CD4-positive, alpha-beta T cell treated with Interleukin-15 for 1 hour (primary cell): Measurements from ENCODE around the gene SYNGR3.

ENCODE experiments used
- DNase-seq: peaks from one replicate; pipeline ENCODE4 v3.0.0-alpha.2; 2020

SYNGR3 gene

GRCh38 chr16:1978476-1979120, 11.2 kb upstream of the SYNGR3 start:
- no peak for DNase-seq

DNA sequence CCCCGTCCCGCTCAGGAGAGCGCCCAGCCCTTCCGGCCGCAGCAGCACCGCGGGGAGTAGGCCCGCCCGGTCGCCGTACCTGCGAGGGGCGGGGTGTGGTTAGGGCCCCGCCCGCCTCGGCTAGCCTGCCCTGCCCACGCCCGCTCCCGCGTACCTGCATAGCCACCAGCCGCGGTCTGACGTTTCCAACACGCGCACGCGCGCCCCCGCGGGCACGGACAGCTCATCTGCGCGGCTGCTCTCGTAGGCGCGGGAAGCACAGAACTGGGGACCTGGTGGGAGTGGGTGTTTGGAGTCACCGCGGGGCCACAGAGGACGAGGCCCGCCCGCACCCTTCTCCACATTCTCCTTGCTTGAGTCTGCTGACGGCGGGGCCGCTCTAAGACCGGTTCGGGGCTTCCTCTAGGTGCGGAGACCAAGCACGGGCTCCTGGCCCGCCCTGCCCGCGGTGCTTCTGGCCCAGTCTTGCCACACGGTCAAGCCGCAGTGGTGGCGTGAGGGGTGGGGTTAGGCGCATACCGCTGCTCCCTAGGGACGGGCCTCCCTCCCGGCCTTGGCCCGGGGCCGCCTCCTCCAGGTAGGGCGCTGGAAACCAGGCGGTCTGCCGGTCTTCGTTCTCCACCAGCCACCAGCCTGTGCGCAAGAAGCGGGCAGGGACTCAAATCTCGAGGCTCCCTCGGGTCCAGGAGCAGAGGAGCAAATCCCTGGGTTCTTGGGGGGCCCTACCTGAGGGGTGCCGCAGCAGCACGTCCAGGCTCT, 10.3 kb upstream of the SYNGR3 start:
- no peak for DNase-seq

- no peak for DNase-seq
Measured at GRCh38 chr16:1980030-1980769, 9.6 kb upstream of the SYNGR3 start.

DNA sequence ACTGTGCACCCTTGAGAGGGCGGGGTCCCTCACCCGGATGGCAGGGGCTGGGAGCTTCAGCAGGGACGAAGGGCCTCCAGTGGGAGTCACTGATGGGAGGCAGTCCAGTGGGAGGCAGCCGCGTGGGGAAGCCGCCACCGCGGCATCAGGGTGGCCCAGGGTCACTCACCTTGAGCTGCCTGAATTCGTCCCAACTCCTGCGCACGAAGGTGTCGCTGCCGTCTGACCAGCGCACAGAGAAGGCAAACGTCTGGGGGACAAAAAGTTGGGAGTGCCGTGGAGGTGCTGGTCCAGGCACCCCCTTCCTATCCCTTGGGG, 9.0 kb upstream of the SYNGR3 start:
- no peak for DNase-seq

- DNase-seq = no peak
Measured at GRCh38 chr16:1981398-1981836, 8.4 kb upstream of the SYNGR3 start, which contains the start of gene NOXO1. TSS of gene NOXO1 (minus strand) at chr16:1981469. CDS start at chr16:1981179, 290 bp downstream.

GRCh38 chr16:1982013-1982433, 7.7 kb upstream of the SYNGR3 start:
- DNase-seq = no peak

DNA sequence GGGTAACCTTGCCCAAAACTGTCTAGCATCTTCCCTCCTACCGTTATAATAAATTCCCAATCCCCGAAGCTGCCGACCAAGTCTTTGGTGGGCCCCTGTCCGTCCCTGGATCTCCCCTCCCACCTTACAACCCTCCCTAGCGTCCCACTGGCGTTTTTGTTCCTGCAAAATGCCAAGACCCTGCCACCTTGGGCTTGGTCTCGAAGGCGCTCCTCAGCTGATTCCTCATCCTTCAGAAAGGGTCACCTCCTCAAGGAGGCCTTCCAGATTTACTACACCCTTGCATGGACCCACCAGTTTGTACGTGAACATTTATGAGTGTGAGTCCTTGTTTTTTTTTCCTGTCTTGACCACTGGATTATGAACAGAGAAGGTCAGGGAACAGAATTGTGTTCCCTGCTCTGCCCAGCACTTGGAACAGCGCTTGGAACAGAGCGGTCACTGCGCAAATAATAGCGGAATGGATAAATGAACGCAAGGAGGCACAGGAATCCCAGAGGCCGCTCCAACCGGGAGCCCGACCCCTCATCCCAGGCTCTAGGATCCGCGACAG, 6.7 kb upstream of the SYNGR3 start:
- DNase-seq = no peak

- DNase-seq = peak; percentile 84
Measured at GRCh38 chr16:1983544-1984346, 6.0 kb upstream of the SYNGR3 start, which contains the start of gene GFER. TSS of gene GFER (plus strand) at chr16:1984193. CDS start at chr16:1984219, 26 bp downstream.

- DNase-seq = no peak
Measured at GRCh38 chr16:1984347-1985225, 5.2 kb upstream of the SYNGR3 start.

DNA sequence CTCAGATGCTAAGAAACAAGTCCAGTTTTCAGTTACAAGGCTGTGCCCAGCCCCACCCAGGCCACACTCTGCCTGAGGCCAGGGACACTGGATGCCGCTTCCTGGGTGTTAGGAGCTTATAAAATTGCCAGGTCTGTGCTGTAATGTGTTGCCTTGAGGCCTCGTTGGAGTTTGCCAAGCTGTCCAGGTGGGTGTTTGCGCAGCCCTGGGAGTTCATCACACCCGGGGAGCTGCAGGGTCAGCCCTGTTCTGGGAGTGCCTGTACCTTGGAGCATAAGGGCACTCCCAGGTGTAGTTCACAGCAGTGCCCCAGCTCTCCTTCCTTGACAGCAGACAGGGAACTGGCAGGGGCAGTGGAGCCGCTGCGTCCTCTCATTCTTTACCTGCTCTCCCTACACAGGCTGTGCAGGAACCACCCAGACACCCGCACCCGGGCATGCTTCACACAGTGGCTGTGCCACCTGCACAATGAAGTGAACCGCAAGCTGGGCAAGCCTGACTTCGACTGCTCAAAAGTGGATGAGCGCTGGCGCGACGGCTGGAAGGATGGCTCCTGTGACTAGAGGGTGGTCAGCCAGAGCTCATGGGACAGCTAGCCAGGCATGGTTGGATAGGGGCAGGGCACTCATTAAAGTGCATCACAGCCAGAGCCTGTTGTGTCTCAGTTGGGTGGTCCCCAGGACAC, 4.2 kb upstream of the SYNGR3 start:
- DNase-seq = no peak

DNA sequence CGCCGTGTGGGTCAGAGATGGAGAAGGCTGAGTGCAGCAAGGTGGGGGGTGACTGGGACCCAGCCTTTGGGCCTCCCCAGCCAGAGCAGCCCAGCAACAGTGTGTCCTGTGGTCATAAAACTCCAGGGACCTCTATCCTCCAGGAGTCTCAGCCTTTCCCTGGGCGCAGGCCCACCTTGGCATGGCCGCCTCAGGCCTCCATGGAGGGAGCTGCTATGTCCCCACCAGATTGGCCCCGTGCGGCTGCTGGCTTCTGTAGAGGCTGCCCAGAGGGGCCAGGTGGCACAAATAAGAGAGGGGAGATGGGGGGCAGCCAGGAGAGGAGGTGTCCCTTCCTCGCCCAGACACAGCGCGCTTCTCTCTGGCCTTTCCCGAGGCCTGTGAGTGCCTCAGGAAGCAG, 2.6 kb upstream of the SYNGR3 start:
- DNase-seq = no peak

- DNase-seq = no peak
Measured at GRCh38 chr16:1990101-1990350, 256 bp downstream of the SYNGR3 start.

- peak; percentile 67 for DNase-seq
Measured at GRCh38 chr16:1990351-1991134, 773 bp downstream of the SYNGR3 start.

GRCh38 chr16:1991135-1991551, 1.4 kb downstream of the SYNGR3 start:
- DNase-seq = peak; percentile 83

DNA sequence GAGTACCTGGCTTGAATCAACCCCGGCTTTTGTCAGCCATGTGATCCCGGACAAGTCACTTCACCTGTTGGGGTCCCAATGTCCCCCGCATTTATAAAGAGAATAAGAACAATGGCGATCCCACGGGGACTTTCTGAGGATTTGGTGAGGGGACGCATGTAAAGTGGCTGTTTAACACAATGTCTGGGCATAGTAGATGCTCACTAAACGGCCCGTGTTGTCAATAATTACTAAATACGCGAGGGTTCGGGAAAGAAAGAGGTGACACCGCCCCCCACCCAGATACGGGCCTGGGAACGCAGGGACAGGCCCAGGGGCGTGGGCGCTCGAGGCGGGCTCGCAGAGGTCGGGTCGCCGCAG, 1.8 kb downstream of the SYNGR3 start:
- DNase-seq = no peak

DNA sequence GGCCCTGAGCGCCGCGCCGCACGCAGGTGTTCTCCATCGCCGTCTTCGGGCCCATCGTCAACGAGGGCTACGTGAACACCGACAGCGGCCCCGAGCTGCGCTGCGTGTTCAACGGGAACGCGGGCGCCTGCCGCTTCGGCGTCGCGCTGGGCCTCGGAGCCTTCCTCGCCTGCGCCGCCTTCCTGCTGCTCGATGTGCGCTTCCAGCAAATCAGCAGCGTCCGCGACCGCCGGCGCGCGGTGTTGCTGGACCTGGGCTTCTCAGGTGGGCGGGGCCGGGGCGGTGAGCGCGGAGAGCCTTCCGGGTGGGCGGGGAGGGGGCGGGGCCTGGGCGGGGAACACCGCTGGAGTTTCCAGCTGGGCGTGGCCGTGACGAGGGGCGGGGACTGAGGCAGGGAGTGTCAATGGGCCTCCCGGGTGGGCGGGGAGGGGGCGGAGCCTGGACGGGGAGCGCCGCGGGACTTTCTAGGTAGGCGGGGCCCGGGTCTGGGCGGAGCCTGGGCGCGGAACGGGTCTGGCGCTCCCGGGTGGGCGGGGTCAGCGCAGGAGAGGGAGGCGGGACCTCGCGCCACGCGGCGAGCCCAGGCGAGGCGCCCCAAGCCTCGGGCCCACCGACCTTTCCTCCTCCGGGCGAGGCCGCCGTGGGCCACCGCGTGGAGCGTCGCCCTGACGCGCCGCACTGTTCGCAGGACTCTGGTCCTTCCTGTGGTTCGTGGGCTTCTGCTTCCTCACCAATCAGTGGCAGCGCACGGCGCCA, 2.4 kb downstream of the SYNGR3 start:
- DNase-seq = peak; percentile 97

GRCh38 chr16:1992704-1993317, 3.0 kb downstream of the SYNGR3 start:
- no peak for DNase-seq

DNA sequence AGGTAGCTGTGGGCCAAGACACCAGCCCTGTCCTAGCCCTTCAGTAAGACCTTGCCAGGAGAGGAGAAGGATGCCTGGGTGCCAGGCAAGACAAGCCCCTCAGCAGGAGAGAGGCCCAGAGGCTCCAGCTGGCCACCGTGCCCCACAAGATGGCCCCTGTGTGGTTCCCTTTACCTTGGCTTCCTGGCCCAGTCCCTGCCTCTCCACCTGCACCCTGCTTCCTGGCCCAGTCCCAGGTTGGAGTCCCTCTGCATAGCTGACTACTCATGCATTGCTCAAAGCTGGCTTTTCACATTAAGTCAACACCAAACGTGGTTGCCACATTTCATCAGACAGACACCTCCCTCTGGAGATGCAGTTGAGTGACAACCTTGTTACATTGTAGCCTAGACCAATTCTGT, 4.0 kb downstream of the SYNGR3 start:
- DNase-seq = no peak
